ENCODE measurements around the gene HACL1. TPM values are rescaled to one million over a fixed set of nuclear protein-coding genes. Genes with fewer than 3 reads are reported as not detected.

Gene HACL1
- total and polyA plus RNA-seq, 7 experiments from 2014 or later, result 18.7 to 41.4 (median 36.5) TPM

GRCh38 chr3:15636028-15636709, 34.8 kb upstream of the HACL1 start:
- Histone ChIP-seq H3K9me3 (ENCODE audit: control insufficient read depth in 2 of 3, low read length in 3 of 3) (no peaks in the 10 kb centered on the region), H3K4me1 (ENCODE audit: control insufficient read depth in 2 of 2, insufficient read depth in 2 of 2, low read length in 2 of 2) (peaks cover 8 to 12% of the 10 kb centered on the region in 2 donors), H3K27ac (ENCODE audit: low read depth, low read length) (no peak overlapping the region), H3K4me3 (ENCODE audit: low read length) (peak overlapping the region; percentile 30), H3K36me3 (ENCODE audit: control insufficient read depth in 2 of 3, insufficient read depth in 3 of 3, low read length in 3 of 3) (no peaks in the 10 kb centered on the region), H3K27me3 (ENCODE audit: control insufficient read depth in 2 of 2, insufficient read depth in 2 of 2, low read length in 2 of 2) (no peaks in the 10 kb centered on the region)
- CTCF ChIA-PET, result interaction anchor here (0.6 to 1.1 kb wide), 2 partner anchors 11 to 176 kb away, joined by 3 read pairs; no protein-coding TSS in a partner anchor
- Mint-ChIP-seq H3K4me3 (peak overlapping the region in 6 of 10 donors; percentile 6 to 61 (median 26)), H3K27me3 (no peaks in the 10 kb centered on the region), H3K9me3 (no peaks in the 10 kb centered on the region), H3K4me1 (peaks cover 19 to 45% (median 39%) of the 10 kb centered on the region in 7 donors), H3K36me3 (peaks cover 0 to 38% (median 8%) of the 10 kb centered on the region in 5 donors), H3K27ac (peak overlapping the region in 3 of 9 donors; percentile 9 to 73 (median 64))
- intact Hi-C loops (cut with micrococcal nuclease), result loop anchor here in 1 of 2 donors (1.0 to 10.0 kb wide), 3 partner anchors 11 to 409 kb away; no protein-coding TSS in a partner anchor
- DNase-seq (peak in 1 of 9 donors; percentile 43), ATAC-seq (peak; percentile 84)
- POLR2A ChIA-PET, result no interaction called here

GRCh38 chr3:15635121-15635661, 33.8 kb upstream of the HACL1 start:
- peaks cover 13 to 18% of the 10 kb centered on the region in 2 donors for H3K4me1 ChIP-seq (ENCODE audit: control insufficient read depth in 2 of 2, insufficient read depth in 2 of 2, low read length in 2 of 2)
- H3K9me3 ChIP-seq (ENCODE audit: control insufficient read depth in 2 of 3, low read length in 3 of 3), result no peaks in the 10 kb centered on the region
- Mint-ChIP-seq H3K27me3 (no peaks in the 10 kb centered on the region), H3K36me3 (peaks cover 0 to 38% (median 8%) of the 10 kb centered on the region in 5 donors), H3K4me1 (peaks cover 22 to 51% (median 44%) of the 10 kb centered on the region in 7 donors), H3K9me3 (no peaks in the 10 kb centered on the region), H3K27ac (no peak overlapping the region), H3K4me3 (no peak overlapping the region)
- no peaks in the 10 kb centered on the region for H3K36me3 ChIP-seq (ENCODE audit: control insufficient read depth in 2 of 3, insufficient read depth in 3 of 3, low read length in 3 of 3)
- DNase-seq (no peak), ATAC-seq (no peak)
- intact Hi-C loops (cut with micrococcal nuclease), result loop anchor here in 1 of 2 donors (10.0 kb wide), 1 partner anchor 410 kb away; no protein-coding TSS in a partner anchor
- POLR2A ChIA-PET, result interaction anchor here (0.5 kb wide), 1 partner anchor 32 kb away, joined by 3 read pairs; no protein-coding TSS in a partner anchor
- no peak overlapping the region for H3K4me3 ChIP-seq (ENCODE audit: low read length)
- no peak overlapping the region for H3K27ac ChIP-seq (ENCODE audit: low read depth, low read length)
- CTCF ChIA-PET, result interaction anchor here (1.1 to 1.7 kb wide), 2 partner anchors 12 to 178 kb away, joined by 3 to 10 read pairs; no protein-coding TSS in a partner anchor
- H3K27me3 ChIP-seq (ENCODE audit: control insufficient read depth in 2 of 2, insufficient read depth in 2 of 2, low read length in 2 of 2), result no peaks in the 10 kb centered on the region

DNA sequence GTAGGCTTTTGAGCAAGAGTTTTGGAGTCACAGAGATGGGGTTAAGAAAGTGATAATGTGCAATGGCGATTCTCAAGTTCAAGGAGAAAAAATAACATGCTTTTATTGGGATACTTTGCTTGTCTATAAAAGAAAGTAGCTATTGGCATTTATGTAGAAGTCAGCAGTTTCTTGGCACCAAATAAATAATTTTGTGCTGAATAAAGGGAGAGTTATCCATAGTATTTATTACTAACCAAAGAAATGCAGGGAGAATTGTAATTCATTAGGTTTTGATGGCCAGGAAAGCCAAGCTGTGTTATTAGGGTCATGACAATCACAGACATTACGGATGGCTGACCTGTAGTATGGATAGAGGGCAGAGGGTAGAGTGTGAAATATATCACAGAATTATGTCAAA, 33.3 kb upstream of the HACL1 start:
- Histone ChIP-seq H3K4me1 (ENCODE audit: control insufficient read depth in 2 of 2, insufficient read depth in 2 of 2, low read length in 2 of 2) (peaks cover 13 to 18% of the 10 kb centered on the region in 2 donors), H3K27ac (ENCODE audit: low read depth, low read length) (no peak overlapping the region), H3K27me3 (ENCODE audit: control insufficient read depth in 2 of 2, insufficient read depth in 2 of 2, low read length in 2 of 2) (no peaks in the 10 kb centered on the region), H3K36me3 (ENCODE audit: control insufficient read depth in 2 of 3, insufficient read depth in 3 of 3, low read length in 3 of 3) (no peaks in the 10 kb centered on the region), H3K4me3 (ENCODE audit: low read length) (no peak overlapping the region), H3K9me3 (ENCODE audit: control insufficient read depth in 2 of 3, low read length in 3 of 3) (no peaks in the 10 kb centered on the region)
- DNase-seq, result no peak
- Mint-ChIP-seq H3K27ac (no peak overlapping the region), H3K9me3 (no peaks in the 10 kb centered on the region), H3K4me1 (peaks cover 26 to 56% (median 49%) of the 10 kb centered on the region in 7 donors), H3K4me3 (no peak overlapping the region), H3K36me3 (peaks cover 0 to 38% (median 8%) of the 10 kb centered on the region in 5 donors), H3K27me3 (no peaks in the 10 kb centered on the region)
- ChIA-PET POLR2A (no interaction called here), CTCF (interaction anchor here (0.6 to 1.7 kb wide), 3 partner anchors 9 to 178 kb away, joined by 3 to 10 read pairs (median 3); no protein-coding TSS in a partner anchor)
- intact Hi-C loops (cut with micrococcal nuclease), result loop anchor here (5.0 to 10.0 kb wide), 5 partner anchors 58 to 543 kb away; partner anchors contain the start of gene ANKRD28 (in 1 of the 2)
- ATAC-seq, result no peak

- no peak overlapping the region for H3K4me3 Mint-ChIP-seq
- intact Hi-C loops (cut with micrococcal nuclease), result loop anchor here (5.0 to 10.0 kb wide), 5 partner anchors 58 to 543 kb away; partner anchors contain the start of gene ANKRD28 (in 1 of the 2)
These were observed 32.6 kb upstream of the HACL1 start for GRCh38 chr3:15633766-15634598.

DNA sequence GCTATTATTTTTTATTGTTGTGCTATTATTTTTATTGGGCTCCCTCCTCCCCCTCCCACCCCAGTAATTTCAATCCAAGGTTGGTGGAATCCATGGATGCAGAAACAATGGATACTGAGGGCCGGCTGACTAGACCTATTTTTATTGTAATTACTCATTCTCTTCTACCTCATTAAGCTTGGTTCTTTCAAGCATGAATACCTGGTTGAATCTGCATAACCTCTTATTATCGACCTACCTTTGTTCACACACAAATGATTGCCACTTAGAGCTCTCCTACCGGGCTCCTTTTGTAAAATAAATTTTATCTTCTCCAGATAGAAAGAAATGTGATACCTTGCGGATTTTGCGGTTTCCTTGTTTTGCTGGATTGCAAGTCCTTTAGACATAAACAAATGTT, 31.8 kb upstream of the HACL1 start:
- Mint-ChIP-seq H3K4me1 (peaks cover 26 to 57% (median 49%) of the 10 kb centered on the region in 7 donors), H3K27ac (no peak overlapping the region), H3K4me3 (no peak overlapping the region), H3K36me3 (peaks cover 0 to 37% (median 7%) of the 10 kb centered on the region in 5 donors), H3K27me3 (no peaks in the 10 kb centered on the region), H3K9me3 (no peaks in the 10 kb centered on the region)
- Histone ChIP-seq H3K36me3 (ENCODE audit: control insufficient read depth in 2 of 3, insufficient read depth in 3 of 3, low read length in 3 of 3) (no peaks in the 10 kb centered on the region), H3K27me3 (ENCODE audit: control insufficient read depth in 2 of 2, insufficient read depth in 2 of 2, low read length in 2 of 2) (no peaks in the 10 kb centered on the region), H3K4me1 (ENCODE audit: control insufficient read depth in 2 of 2, insufficient read depth in 2 of 2, low read length in 2 of 2) (peaks cover 13 to 18% of the 10 kb centered on the region in 2 donors), H3K9me3 (ENCODE audit: control insufficient read depth in 2 of 3, low read length in 3 of 3) (no peaks in the 10 kb centered on the region), H3K27ac (ENCODE audit: low read depth, low read length) (no peak overlapping the region), H3K4me3 (ENCODE audit: low read length) (no peak overlapping the region)
- DNase-seq, result no peak
- intact Hi-C loops (cut with micrococcal nuclease), result loop anchor here (5.0 to 10.0 kb wide), 5 partner anchors 59 to 544 kb away; partner anchors contain the start of gene ANKRD28 (in 1 of the 2)
- ChIA-PET CTCF (no interaction called here), POLR2A (no interaction called here)
- ATAC-seq, result no peak

More at GRCh38 chr3:15633766-15634598, 32.6 kb upstream of the HACL1 start:
- H3K27ac Mint-ChIP-seq, result no peak overlapping the region
- Histone ChIP-seq H3K9me3 (ENCODE audit: control insufficient read depth in 2 of 3, low read length in 3 of 3) (no peaks in the 10 kb centered on the region), H3K36me3 (ENCODE audit: control insufficient read depth in 2 of 3, insufficient read depth in 3 of 3, low read length in 3 of 3) (no peaks in the 10 kb centered on the region), H3K27ac (ENCODE audit: low read depth, low read length) (no peak overlapping the region), H3K4me1 (ENCODE audit: control insufficient read depth in 2 of 2, insufficient read depth in 2 of 2, low read length in 2 of 2) (peaks cover 13 to 18% of the 10 kb centered on the region in 2 donors), H3K4me3 (ENCODE audit: low read length) (no peak overlapping the region), H3K27me3 (ENCODE audit: control insufficient read depth in 2 of 2, insufficient read depth in 2 of 2, low read length in 2 of 2) (no peaks in the 10 kb centered on the region)
- DNase-seq (no peak), ATAC-seq (no peak)
- H3K36me3 Mint-ChIP-seq, result peaks cover 0 to 38% (median 8%) of the 10 kb centered on the region in 5 donors
- CTCF ChIA-PET, result interaction anchor here (0.6 to 1.7 kb wide), 2 partner anchors 9 to 179 kb away, joined by 3 to 10 read pairs; no protein-coding TSS in a partner anchor
- POLR2A ChIA-PET, result no interaction called here
- H3K4me1 Mint-ChIP-seq, result peaks cover 26 to 56% (median 50%) of the 10 kb centered on the region in 7 donors
- H3K27me3 Mint-ChIP-seq, result no peaks in the 10 kb centered on the region
- no peaks in the 10 kb centered on the region for H3K9me3 Mint-ChIP-seq

DNA sequence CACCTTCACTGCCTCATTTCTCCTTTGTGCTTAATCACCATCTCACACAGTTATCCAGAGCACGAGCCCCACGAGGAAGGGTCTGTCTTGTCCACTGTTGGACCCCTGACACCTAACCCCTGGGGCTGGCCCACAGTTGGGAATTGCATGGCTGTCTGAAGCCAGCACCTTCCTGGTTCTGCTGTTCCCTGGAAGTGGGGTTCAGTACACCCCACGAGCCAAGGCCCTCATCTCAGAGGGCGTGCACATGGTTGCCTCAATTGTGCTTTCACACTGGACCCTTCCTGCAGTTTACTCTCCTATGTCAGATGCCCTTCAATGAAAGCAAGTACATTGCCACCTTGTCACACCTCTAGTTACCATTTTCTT, 30.8 kb upstream of the HACL1 start:
- no peak for DNase-seq
- Mint-ChIP-seq H3K27me3 (no peaks in the 10 kb centered on the region), H3K36me3 (peaks cover 0 to 28% (median 7%) of the 10 kb centered on the region in 5 donors), H3K4me1 (peaks cover 22 to 55% (median 44%) of the 10 kb centered on the region in 7 donors), H3K4me3 (peak overlapping the region in 2 of 10 donors; percentile 4 to 8), H3K9me3 (no peaks in the 10 kb centered on the region), H3K27ac (peak overlapping the region in 1 of 9 donors; percentile 73)
- Histone ChIP-seq H3K36me3 (ENCODE audit: control insufficient read depth in 2 of 3, insufficient read depth in 3 of 3, low read length in 3 of 3) (no peaks in the 10 kb centered on the region), H3K27ac (ENCODE audit: low read depth, low read length) (no peak overlapping the region), H3K9me3 (ENCODE audit: control insufficient read depth in 2 of 3, low read length in 3 of 3) (no peaks in the 10 kb centered on the region), H3K4me1 (ENCODE audit: control insufficient read depth in 2 of 2, insufficient read depth in 2 of 2, low read length in 2 of 2) (peaks cover 13 to 16% of the 10 kb centered on the region in 2 donors), H3K27me3 (ENCODE audit: control insufficient read depth in 2 of 2, insufficient read depth in 2 of 2, low read length in 2 of 2) (no peaks in the 10 kb centered on the region), H3K4me3 (ENCODE audit: low read length) (no peak overlapping the region)
- POLR2A ChIA-PET, result no interaction called here
- no peak for ATAC-seq
- CTCF ChIA-PET, result no interaction called here
- intact Hi-C loops (cut with micrococcal nuclease), result loop anchor here (5.0 to 10.0 kb wide), 5 partner anchors 60 to 545 kb away; partner anchors contain the start of gene ANKRD28 (in 1 of the 2)

Measured in naive thymus-derived CD4-positive, alpha-beta T cell (primary cell).